ENCODE measurements around the gene GALNT17. TPM values are rescaled to one million over a fixed set of nuclear protein-coding genes. Genes with fewer than 3 reads are reported as not detected.

Gene GALNT17
- total RNA-seq, 1 donor, result 0.36 TPM

- no peaks in the 10 kb centered on the region for H3K9me3 ChIP-seq (ENCODE audit: low read depth, low read length)
- no peaks in the 10 kb centered on the region for H4K20me1 ChIP-seq (ENCODE audit: insufficient read depth, low read length)
- no peak overlapping the region for H3K27ac ChIP-seq (ENCODE audit: low read depth, low read length)
- H3K27me3 ChIP-seq (ENCODE audit: insufficient read depth, low read length), result no peaks in the 10 kb centered on the region
- no peak for TF ChIP-seq CTCF (IDR thresholded peaks at IDR 0.05; ENCODE audit: extremely low read depth, low read depth, low read length)
- no peak overlapping the region for H2AFZ ChIP-seq (ENCODE audit: low read length)
- DNase-seq (ENCODE audit: insufficient read length, low spot score, missing footprints), result no peak
- no peaks in the 10 kb centered on the region for H3K79me2 ChIP-seq (ENCODE audit: insufficient read depth, low read length)
- no peaks in the 10 kb centered on the region for H3K36me3 ChIP-seq (ENCODE audit: insufficient read depth, low read length)
- no peaks in the 10 kb centered on the region for H3K4me1 ChIP-seq (ENCODE audit: insufficient read depth, low read length)
- H3K4me2 ChIP-seq (ENCODE audit: insufficient read depth, low read length), result no peak overlapping the region
- H3K4me3 ChIP-seq (ENCODE audit: insufficient read depth, low read length), result no peak overlapping the region
Measured at GRCh38 chr7:71112436-71112835, 19.5 kb upstream of the GALNT17 start.

GRCh38 chr7:71120096-71120495 is 11.8 kb upstream of the GALNT17 start:
- H2AFZ ChIP-seq (ENCODE audit: low read length), result no peak overlapping the region
- no peaks in the 10 kb centered on the region for H3K27me3 ChIP-seq (ENCODE audit: insufficient read depth, low read length)
- H4K20me1 ChIP-seq (ENCODE audit: insufficient read depth, low read length), result no peaks in the 10 kb centered on the region
- no peak overlapping the region for H3K27ac ChIP-seq (ENCODE audit: low read depth, low read length)
- peaks cover 2% of the 10 kb centered on the region for H3K9me3 ChIP-seq (ENCODE audit: low read depth, low read length)
- no peaks in the 10 kb centered on the region for H3K79me2 ChIP-seq (ENCODE audit: insufficient read depth, low read length)
- H3K4me1 ChIP-seq (ENCODE audit: insufficient read depth, low read length), result no peaks in the 10 kb centered on the region
- no peak for TF ChIP-seq CTCF (IDR thresholded peaks at IDR 0.05; ENCODE audit: extremely low read depth, low read depth, low read length)
- H3K36me3 ChIP-seq (ENCODE audit: insufficient read depth, low read length), result no peaks in the 10 kb centered on the region
- no peak overlapping the region for H3K4me2 ChIP-seq (ENCODE audit: insufficient read depth, low read length)
- no peak overlapping the region for H3K4me3 ChIP-seq (ENCODE audit: insufficient read depth, low read length)
- DNase-seq (ENCODE audit: insufficient read length, low spot score, missing footprints), result no peak

GRCh38 chr7:71129126-71129525 is 2.8 kb upstream of the GALNT17 start:
- H3K36me3 ChIP-seq (ENCODE audit: insufficient read depth, low read length), result no peaks in the 10 kb centered on the region
- TF ChIP-seq CTCF (IDR thresholded peaks at IDR 0.05; ENCODE audit: extremely low read depth, low read depth, low read length), result no peak
- DNase-seq (ENCODE audit: insufficient read length, low spot score, missing footprints), result no peak
- H3K4me1 ChIP-seq (ENCODE audit: insufficient read depth, low read length), result no peaks in the 10 kb centered on the region
- H3K9me3 ChIP-seq (ENCODE audit: low read depth, low read length), result no peaks in the 10 kb centered on the region
- H3K4me3 ChIP-seq (ENCODE audit: insufficient read depth, low read length), result no peak overlapping the region
- H3K27me3 ChIP-seq (ENCODE audit: insufficient read depth, low read length), result no peaks in the 10 kb centered on the region
- no peaks in the 10 kb centered on the region for H4K20me1 ChIP-seq (ENCODE audit: insufficient read depth, low read length)
- no peak overlapping the region for H3K4me2 ChIP-seq (ENCODE audit: insufficient read depth, low read length)
- no peaks in the 10 kb centered on the region for H3K79me2 ChIP-seq (ENCODE audit: insufficient read depth, low read length)
- H2AFZ ChIP-seq (ENCODE audit: low read length), result no peak overlapping the region
- H3K27ac ChIP-seq (ENCODE audit: low read depth, low read length), result no peak overlapping the region

- no peak overlapping the region for H3K4me3 ChIP-seq (ENCODE audit: insufficient read depth, low read length)
- H3K27me3 ChIP-seq (ENCODE audit: insufficient read depth, low read length), result no peaks in the 10 kb centered on the region
- H3K36me3 ChIP-seq (ENCODE audit: insufficient read depth, low read length), result no peaks in the 10 kb centered on the region
- no peaks in the 10 kb centered on the region for H3K4me1 ChIP-seq (ENCODE audit: insufficient read depth, low read length)
- H3K4me2 ChIP-seq (ENCODE audit: insufficient read depth, low read length), result no peak overlapping the region
- no peaks in the 10 kb centered on the region for H4K20me1 ChIP-seq (ENCODE audit: insufficient read depth, low read length)
- DNase-seq (ENCODE audit: insufficient read length, low spot score, missing footprints), result no peak
- no peaks in the 10 kb centered on the region for H3K9me3 ChIP-seq (ENCODE audit: low read depth, low read length)
- H3K27ac ChIP-seq (ENCODE audit: low read depth, low read length), result no peak overlapping the region
- no peaks in the 10 kb centered on the region for H3K79me2 ChIP-seq (ENCODE audit: insufficient read depth, low read length)
- TF ChIP-seq CTCF (IDR thresholded peaks at IDR 0.05; ENCODE audit: extremely low read depth, low read depth, low read length), result no peak
- no peak overlapping the region for H2AFZ ChIP-seq (ENCODE audit: low read length)
Measured at GRCh38 chr7:71130031-71130679, 1.8 kb upstream of the GALNT17 start.
